SH-SY5Y (cell line): ENCODE results near the gene PIAS2.

Source experiments
- GATA2 ChIP-seq: IDR thresholded peaks from 2 replicates; pipeline ENCODE4 v1.6.1; 2011; ENCODE audit warnings: mild to moderate bottlenecking, low read depth, low read length
- GATA3 ChIP-seq: IDR thresholded peaks from 2 replicates; pipeline ENCODE4 v1.6.1; 2011; ENCODE audit warnings: low read depth, mild to moderate bottlenecking, low read length, moderate library complexity

- TF ChIP-seq GATA3 = no peak
- no peak for TF ChIP-seq GATA2
These were observed 39.8 kb downstream of the PIAS2 start for GRCh38 chr18:46877329-46877987.
